CD4-positive, alpha-beta T cell treated with Interleukin-21 for 1 hour (primary cell): ENCODE measurements around the gene NFATC3.
A peak's percentile ranks its signal among the peaks of the same experiment; 100 is the strongest.
"Not testable (repeated sequence)": the region's sequence is repeated elsewhere in the genome, so short reads cannot be mapped to it uniquely, and the experiment has no call there.

ENCODE experiments used
- DNase-seq: peaks from one replicate; pipeline ENCODE4 v3.0.0-alpha.2; 2020

The NFATC3 gene

GRCh38 chr16:68120496-68120895 is 35.3 kb downstream of the NFATC3 start:
- not testable (repeated sequence) for DNase-seq

GRCh38 chr16:68126395-68126794 is 41.2 kb downstream of the NFATC3 start:
- DNase-seq: no peak

- DNase-seq: no peak
Measured at GRCh38 chr16:68128577-68129305, 43.6 kb downstream of the NFATC3 start.

- DNase-seq: no peak
Measured at GRCh38 chr16:68130520-68130919, 45.4 kb downstream of the NFATC3 start.

- peak; percentile 42 for DNase-seq
Measured at GRCh38 chr16:68131813-68132706, 46.9 kb downstream of the NFATC3 start.

GRCh38 chr16:68133000-68133399 is 47.8 kb downstream of the NFATC3 start:
- not testable (repeated sequence) for DNase-seq

- no peak for DNase-seq
Measured at GRCh38 chr16:68134644-68135043, 49.5 kb downstream of the NFATC3 start.

- no peak for DNase-seq
Measured at GRCh38 chr16:68136515-68136914, 51.3 kb downstream of the NFATC3 start.

- DNase-seq: no peak
Measured at GRCh38 chr16:68144008-68144407, 58.8 kb downstream of the NFATC3 start.

GRCh38 chr16:68146585-68146984 is 61.4 kb downstream of the NFATC3 start:
- DNase-seq: peak; percentile 24

GRCh38 chr16:68147444-68147843 is 62.3 kb downstream of the NFATC3 start:
- no peak for DNase-seq

- no peak for DNase-seq
Measured at GRCh38 chr16:68149596-68149995, 64.4 kb downstream of the NFATC3 start.

GRCh38 chr16:68155425-68155824 is 70.3 kb downstream of the NFATC3 start:
- DNase-seq: no peak

- no peak for DNase-seq
Measured at GRCh38 chr16:68162413-68162812, 77.2 kb downstream of the NFATC3 start.

- DNase-seq: not testable (repeated sequence)
Measured at GRCh38 chr16:68163275-68163674, 78.1 kb downstream of the NFATC3 start.

GRCh38 chr16:68166264-68166663 is 81.1 kb downstream of the NFATC3 start:
- no peak for DNase-seq

GRCh38 chr16:68179196-68179795 is 94.1 kb downstream of the NFATC3 start:
- no peak for DNase-seq

GRCh38 chr16:68179855-68180254 is 94.7 kb downstream of the NFATC3 start:
- no peak for DNase-seq

GRCh38 chr16:68183046-68183445 is 97.9 kb downstream of the NFATC3 start:
- DNase-seq: no peak

GRCh38 chr16:68186877-68187276 is 101.7 kb downstream of the NFATC3 start:
- no peak for DNase-seq

- no peak for DNase-seq
Measured at GRCh38 chr16:68187505-68187904, 102.3 kb downstream of the NFATC3 start.

- no peak for DNase-seq
Measured at GRCh38 chr16:68188170-68188569, 103.0 kb downstream of the NFATC3 start.

GRCh38 chr16:68190081-68190480 is 104.9 kb downstream of the NFATC3 start:
- DNase-seq: no peak
